GM21423 (cell line): ENCODE measurements around the gene STKLD1.

Experiments used
- ATAC-seq: cut with Tn5 transposase; IDR thresholded peaks from one replicate; pipeline ENCODE4 v1.9.1; 2021; ENCODE audit warnings: mild to moderate bottlenecking, moderate library complexity; ENCODE audit not compliant: unreplicated experiment

STKLD1 gene

DNA sequence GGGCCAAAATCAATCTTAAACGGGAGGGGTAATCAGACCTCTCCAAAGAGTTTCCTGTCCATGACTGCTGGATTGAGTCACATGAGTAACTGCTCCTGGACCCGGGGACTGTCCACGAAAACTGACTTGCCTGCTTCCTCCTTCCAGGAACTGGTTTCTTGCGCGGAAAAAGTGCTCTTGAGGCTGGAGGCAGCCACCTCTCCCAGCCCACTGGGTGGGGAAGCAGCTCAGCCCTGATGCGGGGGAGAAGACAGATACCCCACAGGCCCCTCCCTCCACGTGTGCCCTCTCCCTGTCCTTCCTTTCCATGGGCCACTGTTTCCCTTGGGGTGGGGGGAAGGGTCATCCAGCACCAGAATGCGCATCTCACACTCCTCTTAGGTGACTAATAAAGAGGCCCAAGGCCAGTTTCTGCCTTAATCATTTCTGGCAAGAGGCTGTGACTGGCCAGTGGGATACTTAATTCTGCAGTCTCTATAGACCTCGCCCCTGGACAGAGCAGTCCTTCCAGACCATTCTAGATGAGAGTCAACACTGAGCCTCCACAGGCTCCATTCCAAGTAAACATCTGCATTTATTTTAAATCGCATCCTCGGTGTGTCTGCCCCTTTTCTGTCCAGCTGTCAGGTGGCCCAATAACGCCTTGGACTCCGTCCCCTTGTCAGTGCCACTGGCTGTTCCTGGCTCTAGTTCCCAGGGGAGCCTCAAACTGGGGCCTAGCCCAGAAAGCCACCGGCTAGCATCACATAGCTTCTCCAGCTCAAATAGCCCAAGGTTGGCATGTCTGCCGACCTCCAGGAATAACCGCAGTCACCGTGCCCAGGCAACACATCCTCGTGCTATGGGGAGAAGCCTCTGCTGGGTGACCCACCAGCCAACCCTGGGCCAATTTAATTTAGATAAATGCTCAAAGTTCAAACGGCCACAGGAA lies 29.6 kb downstream of the STKLD1 start:
- ATAC-seq = no peak

DNA sequence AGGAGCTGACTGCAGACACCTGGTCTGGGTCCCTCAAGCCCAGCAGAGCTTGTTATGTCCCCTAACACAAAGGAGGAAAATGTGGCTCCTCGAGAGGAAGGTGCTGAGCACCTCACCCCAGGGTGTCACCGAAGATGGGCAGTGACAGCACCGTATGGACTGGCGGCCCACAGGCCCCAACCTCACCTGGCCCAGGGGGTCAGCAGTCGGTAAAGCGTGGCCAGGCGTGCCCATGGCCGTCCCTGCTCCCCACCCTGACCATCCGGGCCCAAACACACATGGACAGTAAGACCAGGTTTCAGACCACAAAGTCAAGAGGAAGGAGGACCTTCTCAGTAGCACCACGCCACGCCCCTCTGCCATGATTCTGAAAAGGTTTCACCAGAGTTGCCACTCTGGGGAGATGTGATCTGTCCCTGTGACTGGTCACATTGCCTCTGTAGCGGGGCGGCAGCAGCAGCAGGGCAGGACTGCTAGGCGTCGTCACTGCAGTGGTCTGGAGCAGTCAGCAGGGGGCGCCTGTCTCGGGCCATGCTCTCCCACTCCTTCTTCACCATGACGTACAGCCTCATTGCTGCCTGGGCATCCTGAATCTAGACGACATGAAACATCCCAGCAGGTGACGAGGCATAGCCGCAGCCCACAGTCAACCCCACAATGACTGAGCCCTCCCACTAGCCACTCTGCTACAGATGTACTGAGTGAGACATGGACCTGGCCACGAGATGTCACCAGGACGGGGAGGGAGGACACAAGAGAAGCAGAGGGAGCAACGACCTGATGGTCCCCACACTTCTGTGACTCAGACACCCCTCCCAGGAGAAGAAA lies 30.5 kb downstream of the STKLD1 start:
- no peak for ATAC-seq

DNA sequence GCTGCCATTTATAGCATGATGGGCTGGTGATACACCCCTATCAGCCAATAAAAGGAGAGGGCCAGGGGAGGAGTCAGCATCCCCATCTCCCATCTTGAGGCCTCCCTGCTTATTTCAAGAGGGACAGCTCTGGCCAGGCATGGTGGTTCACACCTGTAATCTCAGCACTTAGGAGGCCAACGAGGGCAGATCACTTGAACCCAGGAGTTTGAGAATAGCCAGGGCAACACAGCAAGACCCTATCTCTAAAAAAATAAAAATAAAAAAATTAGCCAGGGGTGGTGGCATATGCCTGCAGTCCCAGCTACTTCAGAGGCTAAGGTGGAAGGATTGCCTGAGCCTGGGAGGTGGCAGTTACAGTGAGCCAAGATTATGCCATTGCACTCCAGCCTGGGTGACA lies 31.9 kb downstream of the STKLD1 start:
- no peak for ATAC-seq

DNA sequence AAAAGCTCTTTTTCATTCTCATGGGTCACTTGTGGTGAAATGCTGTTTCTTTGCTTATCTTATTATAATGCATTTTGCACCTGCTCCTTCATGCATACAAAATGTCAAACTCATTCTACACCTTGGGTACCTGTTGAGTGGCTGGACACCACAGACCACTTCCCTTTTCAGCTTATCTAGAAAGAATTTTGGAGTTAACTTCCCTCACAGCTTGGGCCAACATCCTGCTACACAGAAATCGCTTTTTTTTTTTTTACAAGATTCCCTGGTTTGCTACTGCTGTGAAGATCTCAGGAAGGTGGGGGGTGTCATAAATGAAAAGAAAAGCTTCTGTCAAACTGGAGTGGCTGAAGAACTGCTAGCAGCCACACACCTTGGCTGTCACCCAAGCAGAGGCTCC lies 39.0 kb downstream of the STKLD1 start:
- ATAC-seq = no peak

DNA sequence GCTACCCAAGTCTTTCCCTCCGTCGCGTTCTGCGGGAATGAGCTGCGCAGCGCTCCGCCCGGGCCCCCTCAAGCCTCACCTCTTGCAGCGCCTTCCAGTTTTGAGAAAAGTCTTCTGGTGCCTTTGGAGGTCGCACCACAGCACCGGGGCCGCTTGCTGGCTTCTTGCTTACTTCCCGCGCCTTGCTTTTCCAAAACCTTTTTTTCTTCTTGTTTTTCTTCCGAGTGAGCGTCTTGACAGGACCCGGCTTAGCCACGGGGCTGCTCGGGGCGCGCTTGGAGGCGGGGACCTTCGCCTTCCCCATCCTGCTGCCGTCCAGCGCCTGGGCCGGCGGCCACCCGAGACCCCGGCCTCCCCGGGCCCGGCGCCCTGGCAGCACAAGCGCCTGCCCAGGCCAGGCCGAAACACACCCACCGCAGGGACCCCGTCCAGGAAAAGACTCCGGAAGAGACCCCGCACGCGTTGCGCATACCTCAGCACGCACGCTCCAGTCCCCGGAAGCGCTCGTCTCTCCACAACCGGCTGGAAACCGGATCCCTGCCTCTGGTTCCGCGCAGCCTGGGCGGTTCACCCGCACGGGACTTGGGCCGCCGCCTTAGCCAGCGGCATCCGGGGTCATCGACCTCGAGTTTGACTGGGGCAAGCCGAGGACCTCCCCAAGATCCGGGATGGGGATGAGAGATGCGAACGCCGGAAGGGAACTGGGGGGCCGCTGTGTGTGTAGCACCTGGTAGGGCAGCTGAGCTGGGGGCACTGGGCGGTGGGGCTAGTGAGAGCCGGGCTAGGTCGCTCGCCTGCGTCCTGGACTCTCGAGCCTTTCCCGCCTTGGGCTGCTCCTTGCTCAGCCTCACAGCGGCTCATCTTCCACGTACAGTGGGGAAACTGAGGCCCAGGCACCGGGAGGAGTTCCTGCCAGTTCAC lies 41.6 kb downstream of the STKLD1 start, which contains the start of gene REXO4:
TSS of gene REXO4 (minus strand) at position 470 of the 921 bp plus-strand sequence. CDS start at position 304, 166 bp downstream.
- peak; percentile 70 for ATAC-seq

DNA sequence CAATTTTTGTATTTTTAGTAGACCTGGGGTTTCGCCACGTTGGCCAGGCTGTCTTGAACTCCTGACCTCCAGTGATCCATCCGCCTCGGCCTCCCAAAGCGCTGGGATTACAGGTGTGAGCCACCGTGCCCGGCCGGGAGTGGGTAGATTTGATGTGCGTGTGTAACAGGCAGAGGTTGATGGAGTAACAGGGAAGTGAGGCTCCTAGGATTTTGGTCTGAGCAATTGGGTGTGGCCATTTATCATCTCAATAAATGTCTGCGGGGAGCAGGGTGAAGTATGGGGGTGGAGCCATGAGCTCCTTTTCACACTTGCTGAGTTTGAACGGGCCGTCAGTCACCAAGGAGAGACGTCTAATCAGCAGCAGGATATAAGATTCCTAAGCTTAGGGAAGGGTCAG lies 42.8 kb downstream of the STKLD1 start:
- no peak for ATAC-seq

DNA sequence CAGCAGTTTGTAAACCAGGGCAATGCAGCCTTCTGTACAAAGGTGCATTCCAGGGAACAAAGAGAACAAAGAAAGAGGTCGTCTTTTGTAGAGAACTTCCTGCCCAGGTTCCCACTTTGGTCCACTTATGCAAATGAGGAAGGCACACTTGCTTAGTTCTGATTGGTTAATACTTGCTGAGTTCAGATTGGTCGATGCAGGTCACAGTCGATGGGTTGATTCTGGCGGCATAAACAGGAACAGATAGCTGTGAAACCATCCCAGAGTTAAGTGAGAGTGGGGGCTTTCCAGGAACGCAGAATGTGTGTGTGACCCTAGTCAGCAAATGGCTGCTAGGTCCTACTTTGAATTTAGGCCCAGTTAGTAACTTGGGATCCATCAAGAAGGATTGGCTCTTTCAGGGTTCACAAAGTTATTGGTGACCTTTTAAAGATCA lies 44.2 kb downstream of the STKLD1 start:
- ATAC-seq = no peak

DNA sequence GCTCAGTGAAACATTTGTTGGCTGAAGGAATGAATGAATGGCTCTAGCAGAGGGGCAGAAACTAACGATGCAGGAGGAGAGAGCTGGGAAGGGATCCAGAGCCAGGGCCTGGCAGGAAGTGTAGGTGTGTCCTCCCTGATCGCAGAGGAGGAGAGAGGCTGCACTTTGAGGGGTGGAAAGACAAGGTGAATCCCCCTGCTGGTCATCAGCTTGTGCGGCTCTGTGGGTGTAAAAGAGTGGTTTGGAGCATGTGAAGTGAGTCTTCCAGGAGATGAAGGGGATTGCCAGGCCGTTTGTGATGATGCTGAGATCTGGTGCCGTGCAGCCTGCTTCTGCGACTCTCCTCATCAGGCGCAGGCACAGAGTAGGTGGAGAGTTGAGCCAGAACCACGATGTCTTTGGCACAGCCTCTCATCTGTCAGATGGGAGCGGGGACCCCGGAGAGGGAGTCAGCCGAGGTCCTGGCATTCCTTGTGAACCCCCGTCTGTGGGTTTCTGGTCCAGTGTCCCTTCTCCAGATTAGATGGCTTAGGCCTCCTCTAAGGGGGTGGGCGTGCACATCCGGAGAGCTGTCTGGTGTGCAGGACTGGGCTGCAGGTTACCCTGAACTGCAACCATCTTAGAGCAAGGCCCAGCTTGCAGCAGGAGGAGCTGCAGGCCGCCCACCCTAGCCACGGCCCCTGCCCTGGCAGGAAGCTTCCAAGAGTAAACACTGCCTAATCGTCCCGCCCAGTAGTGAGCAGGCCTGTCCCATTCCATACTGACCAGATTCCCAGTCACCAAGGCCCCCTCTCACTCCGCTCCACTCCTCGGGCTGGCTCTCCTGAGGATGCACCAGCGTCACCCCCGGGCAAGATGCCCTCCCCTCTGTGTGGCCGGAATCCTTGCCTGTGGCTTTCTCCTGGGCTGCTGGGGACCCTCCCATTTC lies 45.7 kb downstream of the STKLD1 start, which contains the start of gene ADAMTS13:
TSS of gene ADAMTS13 (plus strand) at position 753 of the 928 bp plus-strand sequence. CDS start at position 830, 77 bp downstream.
- ATAC-seq = no peak

DNA sequence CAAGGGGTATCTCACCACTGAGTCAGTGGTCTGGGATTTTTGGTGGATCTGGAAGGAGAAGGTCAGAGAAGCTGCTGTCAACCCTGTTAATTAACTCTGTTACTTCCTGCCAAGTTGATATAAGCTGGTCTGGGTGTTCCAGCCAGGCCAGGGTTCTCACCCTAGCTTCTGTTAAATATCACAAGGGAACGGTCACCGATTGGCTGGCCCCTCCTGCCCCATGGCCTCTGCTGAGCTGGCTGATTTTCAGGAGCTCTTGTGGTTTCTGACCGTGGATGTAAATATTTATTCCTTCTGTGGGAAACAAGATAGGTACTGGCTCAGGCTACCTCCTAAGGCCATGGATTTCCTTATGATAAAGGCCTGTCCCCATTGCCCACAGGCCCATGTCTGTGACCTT lies 47.0 kb downstream of the STKLD1 start:
- ATAC-seq = no peak

DNA sequence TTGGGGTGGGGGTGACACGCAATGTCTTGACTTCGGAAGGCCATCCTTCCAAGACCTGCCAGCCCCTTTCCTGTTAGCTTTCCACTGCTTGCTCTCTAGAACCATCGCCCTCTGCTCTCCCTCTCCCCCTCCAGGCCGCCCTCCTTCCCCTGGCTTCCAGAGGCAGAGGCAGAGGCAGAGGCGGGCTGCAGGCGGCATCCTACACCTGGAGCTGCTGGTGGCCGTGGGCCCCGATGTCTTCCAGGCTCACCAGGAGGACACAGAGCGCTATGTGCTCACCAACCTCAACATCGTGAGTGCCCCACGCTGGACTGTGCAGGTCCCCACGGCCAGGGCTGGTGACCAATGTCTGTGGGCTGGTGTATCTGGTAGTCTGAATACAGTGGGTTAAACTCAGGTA lies 48.0 kb downstream of the STKLD1 start:
- no peak for ATAC-seq

DNA sequence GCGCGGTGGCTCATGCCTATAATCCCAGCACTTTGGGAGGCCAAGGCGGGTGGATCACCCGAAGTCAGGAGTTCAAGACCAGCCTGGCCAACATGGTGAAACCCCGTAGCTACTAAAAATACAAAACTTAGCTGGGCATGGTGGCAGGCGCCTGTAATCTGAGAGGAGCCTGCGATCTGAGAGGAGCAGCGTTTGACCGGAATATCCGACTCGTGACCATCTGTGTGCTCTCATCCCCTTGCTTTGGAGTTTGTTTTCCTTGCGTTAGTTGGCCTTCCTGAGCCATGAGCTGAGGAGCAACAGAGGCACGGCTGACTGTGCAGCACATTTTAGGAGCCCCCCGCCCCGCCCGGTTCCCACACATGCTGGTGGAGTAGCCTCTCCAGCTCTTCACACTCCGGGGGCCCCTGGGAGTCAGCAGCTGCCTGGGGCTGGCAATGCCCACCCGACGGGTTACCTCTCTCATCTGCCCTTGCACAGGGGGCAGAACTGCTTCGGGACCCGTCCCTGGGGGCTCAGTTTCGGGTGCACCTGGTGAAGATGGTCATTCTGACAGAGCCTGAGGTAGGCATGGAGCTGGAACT lies 49.0 kb downstream of the STKLD1 start:
- no peak for ATAC-seq

DNA sequence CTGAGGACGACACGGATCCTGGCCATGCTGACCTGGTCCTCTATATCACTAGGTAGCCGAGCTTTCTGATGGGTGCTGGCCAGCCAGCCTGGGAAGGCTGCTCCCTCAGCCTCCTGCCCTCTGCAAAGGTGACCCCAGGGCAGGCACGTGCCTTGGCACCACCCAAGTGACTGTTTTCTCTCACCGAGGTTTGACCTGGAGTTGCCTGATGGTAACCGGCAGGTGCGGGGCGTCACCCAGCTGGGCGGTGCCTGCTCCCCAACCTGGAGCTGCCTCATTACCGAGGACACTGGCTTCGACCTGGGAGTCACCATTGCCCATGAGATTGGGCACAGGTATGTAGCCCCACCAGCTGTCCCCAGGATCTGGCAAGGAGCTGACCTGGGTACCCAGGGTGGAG lies 49.8 kb downstream of the STKLD1 start:
- no peak for ATAC-seq

DNA sequence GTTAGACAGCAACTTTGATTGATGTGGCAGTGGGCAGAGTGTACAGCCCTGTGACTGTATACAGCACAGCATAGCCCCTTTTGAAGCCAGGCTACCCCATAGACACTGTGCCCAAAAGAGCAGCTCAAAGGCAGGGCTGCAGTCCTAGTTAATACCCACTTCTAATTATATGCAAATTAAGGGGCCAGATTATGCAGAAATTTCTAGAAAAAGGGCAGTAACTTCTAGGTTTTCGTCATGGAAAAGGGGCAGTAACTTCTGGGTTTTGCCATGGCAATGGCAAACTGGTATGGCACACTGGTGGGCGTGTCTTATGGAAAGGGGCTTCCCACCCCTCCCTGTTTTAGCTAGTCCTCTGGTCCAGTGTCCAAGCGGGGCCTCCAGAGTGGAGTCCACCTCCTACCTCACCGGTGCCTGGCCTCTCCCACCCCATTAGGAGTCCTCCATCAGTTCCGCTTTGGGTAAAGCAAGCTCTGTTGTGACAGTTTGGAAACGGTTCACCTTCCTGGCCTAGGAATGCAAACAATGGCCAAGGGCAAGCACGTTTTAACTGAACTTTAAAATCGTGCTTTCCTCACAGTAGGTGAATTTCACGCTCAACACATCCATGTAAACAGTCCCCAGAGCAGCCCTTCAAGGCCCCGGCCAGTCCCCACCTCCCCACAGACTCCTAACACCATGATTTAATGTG lies 51.6 kb downstream of the STKLD1 start:
- ATAC-seq = no peak

DNA sequence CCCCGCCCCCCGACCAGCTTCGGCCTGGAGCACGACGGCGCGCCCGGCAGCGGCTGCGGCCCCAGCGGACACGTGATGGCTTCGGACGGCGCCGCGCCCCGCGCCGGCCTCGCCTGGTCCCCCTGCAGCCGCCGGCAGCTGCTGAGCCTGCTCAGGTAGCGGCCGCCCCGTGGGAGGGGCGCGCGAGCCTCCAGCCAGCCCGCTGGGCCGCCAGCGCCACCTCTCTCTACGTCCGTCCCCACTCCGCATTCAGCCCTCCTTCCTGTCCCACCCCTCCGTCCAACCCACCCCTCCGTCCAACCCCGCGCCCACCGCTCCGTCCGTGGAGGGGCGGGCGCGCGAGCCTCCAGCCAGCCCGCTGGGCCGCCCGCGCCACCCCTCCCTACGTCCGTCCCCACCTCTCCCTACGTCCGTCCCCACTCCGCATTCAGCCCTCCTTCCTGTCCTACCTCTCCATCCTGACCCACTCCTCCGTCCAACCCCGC lies 52.5 kb downstream of the STKLD1 start:
- no peak for ATAC-seq

DNA sequence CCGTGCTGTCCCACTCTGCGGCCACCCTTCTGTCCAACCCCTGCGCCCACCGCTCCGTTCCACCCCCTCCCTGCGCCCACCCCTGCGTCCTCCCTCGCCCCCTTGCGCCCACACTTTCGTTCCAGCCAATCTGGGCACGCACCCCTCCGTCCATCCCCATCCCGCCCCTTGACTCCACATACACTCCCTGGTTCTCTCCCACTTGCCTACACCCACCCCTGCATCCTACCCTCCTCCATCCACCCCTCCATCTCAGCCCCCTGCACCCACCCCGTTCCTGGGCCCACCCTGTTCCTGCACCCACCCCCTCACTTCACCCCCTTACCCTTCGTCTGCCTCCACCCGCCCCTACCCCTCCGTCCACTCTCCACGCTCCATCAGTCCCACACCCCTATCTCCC lies 53.0 kb downstream of the STKLD1 start:
- no peak for ATAC-seq

DNA sequence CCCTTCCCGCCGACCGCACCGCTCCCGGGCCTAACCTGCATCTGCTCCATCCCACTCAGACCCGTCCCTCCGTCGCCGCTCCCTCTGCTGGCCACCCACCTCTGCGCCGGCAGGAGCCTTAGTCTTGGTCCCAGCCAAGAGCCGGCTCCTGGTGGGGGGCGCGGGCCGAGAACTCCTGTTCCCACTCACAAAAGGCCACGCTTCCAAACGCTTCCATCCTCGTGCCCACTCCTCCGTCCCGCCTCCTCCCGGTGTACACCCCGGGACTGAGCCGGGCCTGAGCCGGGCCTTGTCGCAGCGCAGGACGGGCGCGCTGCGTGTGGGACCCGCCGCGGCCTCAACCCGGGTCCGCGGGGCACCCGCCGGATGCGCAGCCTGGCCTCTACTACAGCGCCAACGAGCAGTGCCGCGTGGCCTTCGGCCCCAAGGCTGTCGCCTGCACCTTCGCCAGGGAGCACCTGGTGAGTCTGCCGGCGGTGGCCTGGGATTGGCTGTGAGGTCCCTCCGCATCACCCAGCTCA lies 53.5 kb downstream of the STKLD1 start:
- no peak for ATAC-seq

DNA sequence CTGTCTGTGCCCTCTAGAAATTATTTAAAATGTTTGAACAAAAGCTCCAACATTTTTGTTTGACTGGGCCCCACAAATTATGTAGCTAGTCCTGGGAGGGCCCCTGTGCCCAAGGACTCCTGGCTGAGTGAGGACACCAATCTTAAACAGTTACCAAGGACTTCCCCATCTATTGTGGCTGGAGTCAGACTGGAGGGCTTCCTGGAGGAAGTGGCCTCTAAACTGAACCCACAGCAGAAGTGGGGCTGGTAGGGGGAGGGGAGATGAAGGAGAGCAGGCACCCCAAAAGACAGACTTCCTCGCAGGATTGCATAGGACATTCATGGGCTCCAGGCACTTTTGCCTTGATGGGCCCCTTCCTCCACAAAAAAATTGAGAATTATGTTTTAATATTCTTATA lies 54.1 kb downstream of the STKLD1 start:
- no peak for ATAC-seq

DNA sequence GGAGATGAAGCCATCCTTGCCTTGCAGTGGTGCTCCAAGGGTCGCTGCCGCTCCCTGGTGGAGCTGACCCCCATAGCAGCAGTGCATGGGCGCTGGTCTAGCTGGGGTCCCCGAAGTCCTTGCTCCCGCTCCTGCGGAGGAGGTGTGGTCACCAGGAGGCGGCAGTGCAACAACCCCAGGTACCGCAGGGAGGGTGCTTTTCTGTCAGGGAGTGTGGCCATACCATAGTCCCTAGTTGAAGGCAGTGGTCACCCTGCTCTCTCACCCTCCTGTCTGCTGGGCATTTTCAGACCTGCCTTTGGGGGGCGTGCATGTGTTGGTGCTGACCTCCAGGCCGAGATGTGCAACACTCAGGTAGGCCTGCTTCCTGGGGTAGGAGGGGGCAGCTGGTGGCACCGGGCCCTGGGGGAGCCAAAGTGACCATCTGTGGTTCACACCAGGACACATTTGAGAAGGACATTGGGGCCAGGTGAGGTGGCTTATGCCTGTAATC lies 57.2 kb downstream of the STKLD1 start:
- no peak for ATAC-seq
